A549 (cell line): ENCODE data around the gene BCAS3. TPM values are rescaled to one million over a fixed set of nuclear protein-coding genes. Genes with fewer than 3 reads are reported as not detected.

Source experiments
- ATAC-seq, 2 experiments: fragments of 200-7000 bp in 1 of 2; fragments of >200 bp in 1 of 2; cut with Nextera tagmentation in 1 of 2; cut with Tn5 transposase in 1 of 2; 3 replicates each; pipeline versions ENCODE4 v1.8.0 to v1.9.1; 2018 to 2020; ENCODE audit warnings: mild to moderate bottlenecking in 1 of 2, moderate library complexity in 1 of 2
- CTCF ChIA-PET: fragments of 300-600 bp; sonication (Branson Sonifier 250); formaldehyde crosslinking; extraction: SDS; loops from one replicate; lab custom pipeline; 2021; ENCODE audit warnings: antibody characterized with exemption, inconsistent platforms; lab: Yijun Ruan, JAX
- POLR2A ChIA-PET: fragments of 350-600 bp; formaldehyde crosslinking; extraction: SDS; loops from one replicate; lab custom pipeline; 2021; ENCODE audit warnings: antibody characterized with exemption, inconsistent platforms; lab: Yijun Ruan, JAX
- DNase-seq, 2 experiments: peaks; one replicate each; pipeline versions ENCODE4 v3.0.0 to v3.0.0-alpha.2; 2011 to 2016; ENCODE audit warnings: low read depth in 1 of 2, low spot score in 1 of 2
- FAIRE-seq: peaks from 2 replicates; lab custom pipeline; 2011; peaks lifted over from hg19 to GRCh38; lab: Jason Lieb, UNC
- H3K27ac ChIP-seq, 2 experiments: fragments of >200 bp; sonication (Bioruptor Twin); formaldehyde crosslinking; 3 replicates each; pipeline ENCODE4 v1.5.1; 2016 to 2017
- H3K4me1 ChIP-seq: fragments of >200 bp; sonication (Bioruptor Twin); formaldehyde crosslinking; 3 replicates; pipeline ENCODE4 v1.6.1; 2016
- H3K4me2 ChIP-seq: fragments of >200 bp; sonication (Bioruptor Twin); formaldehyde crosslinking; 3 replicates; pipeline ENCODE4 v1.6.1; 2016
- H3K4me3 ChIP-seq: fragments of >200 bp; sonication (Bioruptor Twin); formaldehyde crosslinking; 3 replicates; pipeline ENCODE4 v1.5.1; 2016
- H3K9me3 ChIP-seq: fragments of >200 bp; sonication (Bioruptor Twin); formaldehyde crosslinking; 3 replicates; pipeline ENCODE4 v1.6.1; 2016
- BHLHE40 ChIP-seq: IDR thresholded peaks from 2 replicates; pipeline ENCODE4 v1.6.1; 2012; ENCODE audit warnings: low read depth, low read length, inconsistent platforms
- CBX2 ChIP-seq: fragments of 200-600 bp; sonication (generic); IDR thresholded peaks from 2 replicates; pipeline ENCODE4 v1.6.1; 2016; ENCODE audit warnings: low read depth, mild to moderate bottlenecking, borderline replicate concordance
- EHF ChIP-seq: fragments of 250-450 bp; sonication (Bioruptor Pico); IDR thresholded peaks from 2 replicates; pipeline ENCODE4 v1.5.0; 2020; ENCODE audit warnings: mild to moderate bottlenecking
- FOXS1 ChIP-seq: fragments of 250-450 bp; sonication (Bioruptor Pico); IDR thresholded peaks from 2 replicates; pipeline ENCODE4 v1.5.0; 2020; ENCODE audit warnings: mild to moderate bottlenecking, moderate library complexity
- JUNB ChIP-seq: fragments of >200 bp; sonication (Bioruptor Twin); formaldehyde crosslinking; IDR thresholded peaks from 2 replicates; pipeline ENCODE4 v1.6.1; 2016
- KDM1A ChIP-seq: fragments of 200-600 bp; sonication (generic); IDR thresholded peaks from 2 replicates; pipeline ENCODE4 v1.6.1; 2016; ENCODE audit warnings: low read depth, mild to moderate bottlenecking
- MAZ ChIP-seq: fragments of 150-350 bp; IDR thresholded peaks from 2 replicates; pipeline ENCODE4 v1.6.1; 2014; ENCODE audit warnings: antibody characterized with exemption, low read depth, low read length, borderline replicate concordance
- NPAS2 ChIP-seq: fragments of 250-450 bp; sonication (Bioruptor Pico); IDR thresholded peaks from 2 replicates; pipeline ENCODE4 v1.8.0; 2022; ENCODE audit warnings: mild to moderate bottlenecking, moderate library complexity, borderline replicate concordance
- NR3C1 ChIP-seq: fragments of >200 bp; sonication (Bioruptor Twin); formaldehyde crosslinking; IDR thresholded peaks from 3 replicates; pipeline ENCODE4 v1.6.1; 2017
- POLR2AphosphoS2 ChIP-seq: conservative IDR thresholded peaks from 2 replicates; pipeline ENCODE4 v1.6.1; 2012; ENCODE audit warnings: low read length, improper control_type of control experiment, inconsistent platforms
- RAD21 ChIP-seq, 2 experiments: fragments of >200 bp in 1 of 2; sonication (Bioruptor Twin) in 1 of 2; formaldehyde crosslinking in 1 of 2; IDR thresholded peaks in 1 of 2; conservative IDR thresholded peaks in 1 of 2; 2 replicates in 1 of 2; 3 replicates in 1 of 2; pipeline ENCODE4 v1.6.1; 2012 to 2018; ENCODE audit warnings: inconsistent platforms in 1 of 2
- SMC3 ChIP-seq: fragments of >200 bp; sonication (Bioruptor Twin); formaldehyde crosslinking; IDR thresholded peaks from 3 replicates; pipeline ENCODE4 v1.6.1; 2018; ENCODE audit warnings: inconsistent platforms
- SREBF2 ChIP-seq: fragments of 450-650 bp; IDR thresholded peaks from 2 replicates; pipeline ENCODE4 v1.6.1; 2014; ENCODE audit warnings: mild to moderate bottlenecking, moderate library complexity
- TP53 ChIP-seq: fragments of 250-450 bp; sonication (Bioruptor Pico); IDR thresholded peaks from 2 replicates; pipeline ENCODE4 v1.5.0; 2021; ENCODE audit warnings: mild to moderate bottlenecking, moderate library complexity
- ZC3H11A ChIP-seq: fragments of 450-650 bp; IDR thresholded peaks from 2 replicates; pipeline ENCODE4 v1.6.1; 2014; ENCODE audit warnings: antibody characterized with exemption, mild to moderate bottlenecking
- ZFP36 ChIP-seq: fragments of 450-650 bp; IDR thresholded peaks from 2 replicates; pipeline ENCODE4 v1.6.1; 2014; ENCODE audit warnings: borderline replicate concordance; ENCODE audit not compliant: partially characterized antibody
- WGBS: methylation state at CpG from one replicate; pipeline ENCODE4 v1.1.6; 2017; ENCODE audit errors: missing lambda C conversion rate; 5-methylcytosine and 5-hydroxymethylcytosine counted together
- polyA plus RNA-seq, 4 experiments: library from polyadenylated mRNA; depleted of rRNA in 3 of 4; stranded (reverse); fragments of >200 nt; fragmentation: RNase III in 1 of 4; extraction: RNeasy Plus Mini Kit Qiagen cat#74134 plus additional on column Dnase treatment in 1 of 4; gene quantifications; 2 replicates in 3 of 4; 3 replicates in 1 of 4; pipeline ENCODE4 v1.2.3, GENCODE V29; 2011 to 2017
- TF ChIP-seq, protein P1 (sequence below): fragments of >200 bp; sonication (Bioruptor Twin); formaldehyde crosslinking; IDR thresholded peaks from 3 replicates; pipeline ENCODE4 v1.5.1; 2016
- TF ChIP-seq, protein P2 (sequence below): fragments of 150-350 bp; IDR thresholded peaks from 2 replicates; pipeline ENCODE4 v1.6.1; 2014; ENCODE audit warnings: low read depth, mild to moderate bottlenecking, low read length
- TF ChIP-seq, protein P3 (sequence below): fragments of 250-450 bp; sonication (Bioruptor Pico); IDR thresholded peaks from 2 replicates; pipeline ENCODE4 v1.5.0; 2021; ENCODE audit warnings: mild to moderate bottlenecking, moderate library complexity, borderline replicate concordance
- TF ChIP-seq, protein P4 (sequence below): IDR thresholded peaks from 2 replicates; pipeline ENCODE4 v1.6.1; 2012
- TF ChIP-seq, protein P5 (sequence below): fragments of 200-600 bp; sonication (generic); IDR thresholded peaks from 2 replicates; pipeline ENCODE4 v1.6.1; 2016; ENCODE audit warnings: antibody characterized with exemption, mild to moderate bottlenecking, moderate library complexity
- TF ChIP-seq, protein P6 (sequence below): fragments of 250-450 bp; sonication (Bioruptor Pico); IDR thresholded peaks from 2 replicates; pipeline ENCODE4 v1.5.0; 2020; ENCODE audit warnings: low read depth, mild to moderate bottlenecking, moderate library complexity

BCAS3 gene
- polyA plus RNA-seq, 2 of the 4 experiments (the other 2 are of a cell fraction): 14.7 to 43.4 TPM

DNA sequence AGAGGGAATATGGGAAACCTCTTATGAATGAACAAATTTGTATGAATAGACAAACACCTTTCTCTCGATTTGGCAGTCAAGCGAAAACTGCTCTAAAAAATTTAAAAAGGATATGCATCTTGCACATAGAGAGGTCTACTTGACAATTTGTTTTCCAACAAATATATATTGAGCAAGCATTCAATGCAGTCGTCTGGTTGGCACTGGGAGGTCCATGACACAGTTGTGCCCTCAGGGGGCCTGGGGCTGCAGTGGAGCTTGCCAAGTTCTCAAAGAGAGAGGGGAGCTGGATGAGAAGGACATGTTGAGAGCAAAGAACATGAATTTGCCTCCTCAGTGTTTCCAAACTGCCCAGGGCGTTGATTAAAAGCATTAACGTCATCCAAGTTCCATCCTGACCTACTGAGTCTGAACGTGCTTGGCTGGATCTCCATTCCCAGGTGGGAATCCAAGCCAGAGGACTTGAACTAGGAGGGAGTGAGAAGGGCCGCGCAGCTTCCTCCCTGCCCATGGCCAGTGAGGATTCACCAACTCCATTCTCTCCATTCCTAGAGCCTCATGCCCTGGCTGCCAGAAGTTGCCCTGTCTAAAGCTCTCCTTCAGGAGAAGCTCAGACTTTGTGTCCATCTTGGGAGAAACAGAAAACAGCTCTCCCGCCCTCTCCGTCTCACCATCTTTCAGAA lies 746.5 kb downstream of the BCAS3 start:
- 84% methylated on average over 10 of the region's 10 CpGs for WGBS
- POLR2A ChIA-PET: interaction anchor here (1.1 kb wide), 1 partner anchor 12 kb away, joined by 3 read pairs; no protein-coding TSS in a partner anchor

DNA sequence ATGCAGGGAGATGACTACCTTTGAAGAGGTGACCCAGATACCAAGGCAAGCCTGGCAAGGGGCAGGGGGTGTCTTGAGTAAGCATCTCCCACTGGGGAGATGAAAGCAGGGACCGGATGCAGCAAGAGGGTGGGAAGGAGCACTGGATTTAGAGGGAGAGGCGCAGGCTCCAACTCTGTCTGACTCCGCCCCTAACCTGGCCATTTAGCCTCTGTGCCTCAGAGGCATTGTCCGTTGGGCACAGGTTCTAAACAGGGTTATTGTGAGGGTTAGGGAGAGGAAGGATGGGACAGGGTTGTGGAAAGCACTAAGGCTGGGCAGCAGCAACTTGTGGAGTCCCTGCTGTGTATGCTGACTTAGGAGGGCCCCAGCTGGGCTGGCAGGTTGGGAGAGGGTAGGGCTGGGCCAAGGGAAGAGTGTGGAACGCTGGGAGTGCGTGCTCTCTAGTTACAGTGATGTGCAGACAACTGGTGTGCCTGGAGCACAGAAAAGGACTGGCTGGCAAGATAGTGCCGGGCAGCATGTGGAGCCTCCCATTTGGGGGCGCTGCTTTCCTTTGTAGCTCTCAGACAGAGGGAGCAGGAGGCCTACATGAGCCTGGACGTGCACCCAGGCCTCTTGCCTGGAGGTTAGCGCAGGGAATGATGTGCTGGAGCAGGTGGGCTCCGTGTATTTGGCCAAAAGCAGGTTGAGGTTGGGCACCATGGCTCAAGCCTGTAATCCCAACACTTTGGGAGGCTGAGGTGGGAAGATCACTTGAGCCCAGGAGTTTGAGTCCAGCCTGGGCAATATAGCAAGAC lies 748.2 kb downstream of the BCAS3 start:
- Histone ChIP-seq H3K9me3 (peaks cover 5% of the 10 kb centered on the region; the same call in 1 of the 3 replicates), H3K4me2 (peak overlapping the region; percentile 42), H3K4me3 (no peak overlapping the region), H3K27ac (peak overlapping the region; percentile 63 to 69), H3K4me1 (peaks cover 22% of the 10 kb centered on the region)
- TF ChIP-seq RAD21 (conservative IDR thresholded peaks at IDR 0.05 in 1 of 2, IDR thresholded peaks at IDR 0.05 in 1 of 2) (peak; percentile 45 to 79; a peak in 4 of 5 replicates), TP53 (CRISPR knock-in tag) (no peak), SREBF2 (no peak), SMC3 (peak; percentile 58), JUNB (no peak), ZC3H11A (no peak), NR3C1 (no peak), EHF (CRISPR knock-in tag) (no peak), CBX2 (no peak)
- TF ChIP-seq, protein P1, sequence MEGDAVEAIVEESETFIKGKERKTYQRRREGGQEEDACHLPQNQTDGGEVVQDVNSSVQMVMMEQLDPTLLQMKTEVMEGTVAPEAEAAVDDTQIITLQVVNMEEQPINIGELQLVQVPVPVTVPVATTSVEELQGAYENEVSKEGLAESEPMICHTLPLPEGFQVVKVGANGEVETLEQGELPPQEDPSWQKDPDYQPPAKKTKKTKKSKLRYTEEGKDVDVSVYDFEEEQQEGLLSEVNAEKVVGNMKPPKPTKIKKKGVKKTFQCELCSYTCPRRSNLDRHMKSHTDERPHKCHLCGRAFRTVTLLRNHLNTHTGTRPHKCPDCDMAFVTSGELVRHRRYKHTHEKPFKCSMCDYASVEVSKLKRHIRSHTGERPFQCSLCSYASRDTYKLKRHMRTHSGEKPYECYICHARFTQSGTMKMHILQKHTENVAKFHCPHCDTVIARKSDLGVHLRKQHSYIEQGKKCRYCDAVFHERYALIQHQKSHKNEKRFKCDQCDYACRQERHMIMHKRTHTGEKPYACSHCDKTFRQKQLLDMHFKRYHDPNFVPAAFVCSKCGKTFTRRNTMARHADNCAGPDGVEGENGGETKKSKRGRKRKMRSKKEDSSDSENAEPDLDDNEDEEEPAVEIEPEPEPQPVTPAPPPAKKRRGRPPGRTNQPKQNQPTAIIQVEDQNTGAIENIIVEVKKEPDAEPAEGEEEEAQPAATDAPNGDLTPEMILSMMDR: peak; percentile 41; the same call in 2 of the 3 replicates
- TF ChIP-seq, protein P2, sequence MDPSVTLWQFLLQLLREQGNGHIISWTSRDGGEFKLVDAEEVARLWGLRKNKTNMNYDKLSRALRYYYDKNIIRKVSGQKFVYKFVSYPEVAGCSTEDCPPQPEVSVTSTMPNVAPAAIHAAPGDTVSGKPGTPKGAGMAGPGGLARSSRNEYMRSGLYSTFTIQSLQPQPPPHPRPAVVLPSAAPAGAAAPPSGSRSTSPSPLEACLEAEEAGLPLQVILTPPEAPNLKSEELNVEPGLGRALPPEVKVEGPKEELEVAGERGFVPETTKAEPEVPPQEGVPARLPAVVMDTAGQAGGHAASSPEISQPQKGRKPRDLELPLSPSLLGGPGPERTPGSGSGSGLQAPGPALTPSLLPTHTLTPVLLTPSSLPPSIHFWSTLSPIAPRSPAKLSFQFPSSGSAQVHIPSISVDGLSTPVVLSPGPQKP: no peak
- TF ChIP-seq, protein P3, sequence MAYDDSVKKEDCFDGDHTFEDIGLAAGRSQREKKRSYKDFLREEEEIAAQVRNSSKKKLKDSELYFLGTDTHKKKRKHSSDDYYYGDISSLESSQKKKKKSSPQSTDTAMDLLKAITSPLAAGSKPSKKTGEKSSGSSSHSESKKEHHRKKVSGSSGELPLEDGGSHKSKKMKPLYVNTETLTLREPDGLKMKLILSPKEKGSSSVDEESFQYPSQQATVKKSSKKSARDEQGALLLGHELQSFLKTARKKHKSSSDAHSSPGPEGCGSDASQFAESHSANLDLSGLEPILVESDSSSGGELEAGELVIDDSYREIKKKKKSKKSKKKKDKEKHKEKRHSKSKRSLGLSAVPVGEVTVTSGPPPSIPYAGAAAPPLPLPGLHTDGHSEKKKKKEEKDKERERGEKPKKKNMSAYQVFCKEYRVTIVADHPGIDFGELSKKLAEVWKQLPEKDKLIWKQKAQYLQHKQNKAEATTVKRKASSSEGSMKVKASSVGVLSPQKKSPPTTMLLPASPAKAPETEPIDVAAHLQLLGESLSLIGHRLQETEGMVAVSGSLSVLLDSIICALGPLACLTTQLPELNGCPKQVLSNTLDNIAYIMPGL (CRISPR knock-in tag): no peak
- TF ChIP-seq, protein P4, sequence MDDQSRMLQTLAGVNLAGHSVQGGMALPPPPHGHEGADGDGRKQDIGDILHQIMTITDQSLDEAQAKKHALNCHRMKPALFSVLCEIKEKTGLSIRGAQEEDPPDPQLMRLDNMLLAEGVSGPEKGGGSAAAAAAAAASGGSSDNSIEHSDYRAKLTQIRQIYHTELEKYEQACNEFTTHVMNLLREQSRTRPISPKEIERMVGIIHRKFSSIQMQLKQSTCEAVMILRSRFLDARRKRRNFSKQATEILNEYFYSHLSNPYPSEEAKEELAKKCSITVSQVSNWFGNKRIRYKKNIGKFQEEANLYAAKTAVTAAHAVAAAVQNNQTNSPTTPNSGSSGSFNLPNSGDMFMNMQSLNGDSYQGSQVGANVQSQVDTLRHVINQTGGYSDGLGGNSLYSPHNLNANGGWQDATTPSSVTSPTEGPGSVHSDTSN: no peak
- DNase-seq: peak in 1 of 2 experiments; percentile 69
- peak; percentile 55 to 78; a peak in 5 of 6 replicates for ATAC-seq
- ChIA-PET CTCF (interaction anchor here (1.0 to 19.8 kb wide), 11 partner anchors 8 to 411 kb away, joined by 4 to 357 read pairs (median 6); no protein-coding TSS in a partner anchor), POLR2A (no interaction called here)
- WGBS: 78% methylated on average over 11 of the region's 11 CpGs
- no peak for FAIRE-seq

More for the DNA sequence above, 746.5 kb downstream of the BCAS3 start:
- peak overlapping the region in 1 of 2 experiments; percentile 2; a peak in 1 of 6 replicates for H3K27ac ChIP-seq
- H3K4me1 ChIP-seq: peaks cover 21% of the 10 kb centered on the region
- no peak overlapping the region for H3K4me2 ChIP-seq
- ATAC-seq (no peak), DNase-seq (no peak), FAIRE-seq (no peak)
- H3K4me3 ChIP-seq: no peak overlapping the region
- CTCF ChIA-PET: interaction anchor here (0.7 to 19.8 kb wide), 7 partner anchors 7 to 413 kb away, joined by 3 to 357 read pairs (median 6); no protein-coding TSS in a partner anchor
- peaks cover 5% of the 10 kb centered on the region; the same call in 1 of the 3 replicates for H3K9me3 ChIP-seq
- TF ChIP-seq FOXS1 (CRISPR knock-in tag) (no peak), POLR2AphosphoS2 (no peak), BHLHE40 (no peak), NPAS2 (CRISPR knock-in tag) (no peak), ZFP36 (no peak), KDM1A (no peak), SREBF2 (no peak), MAZ (no peak)
- TF ChIP-seq, protein P5, sequence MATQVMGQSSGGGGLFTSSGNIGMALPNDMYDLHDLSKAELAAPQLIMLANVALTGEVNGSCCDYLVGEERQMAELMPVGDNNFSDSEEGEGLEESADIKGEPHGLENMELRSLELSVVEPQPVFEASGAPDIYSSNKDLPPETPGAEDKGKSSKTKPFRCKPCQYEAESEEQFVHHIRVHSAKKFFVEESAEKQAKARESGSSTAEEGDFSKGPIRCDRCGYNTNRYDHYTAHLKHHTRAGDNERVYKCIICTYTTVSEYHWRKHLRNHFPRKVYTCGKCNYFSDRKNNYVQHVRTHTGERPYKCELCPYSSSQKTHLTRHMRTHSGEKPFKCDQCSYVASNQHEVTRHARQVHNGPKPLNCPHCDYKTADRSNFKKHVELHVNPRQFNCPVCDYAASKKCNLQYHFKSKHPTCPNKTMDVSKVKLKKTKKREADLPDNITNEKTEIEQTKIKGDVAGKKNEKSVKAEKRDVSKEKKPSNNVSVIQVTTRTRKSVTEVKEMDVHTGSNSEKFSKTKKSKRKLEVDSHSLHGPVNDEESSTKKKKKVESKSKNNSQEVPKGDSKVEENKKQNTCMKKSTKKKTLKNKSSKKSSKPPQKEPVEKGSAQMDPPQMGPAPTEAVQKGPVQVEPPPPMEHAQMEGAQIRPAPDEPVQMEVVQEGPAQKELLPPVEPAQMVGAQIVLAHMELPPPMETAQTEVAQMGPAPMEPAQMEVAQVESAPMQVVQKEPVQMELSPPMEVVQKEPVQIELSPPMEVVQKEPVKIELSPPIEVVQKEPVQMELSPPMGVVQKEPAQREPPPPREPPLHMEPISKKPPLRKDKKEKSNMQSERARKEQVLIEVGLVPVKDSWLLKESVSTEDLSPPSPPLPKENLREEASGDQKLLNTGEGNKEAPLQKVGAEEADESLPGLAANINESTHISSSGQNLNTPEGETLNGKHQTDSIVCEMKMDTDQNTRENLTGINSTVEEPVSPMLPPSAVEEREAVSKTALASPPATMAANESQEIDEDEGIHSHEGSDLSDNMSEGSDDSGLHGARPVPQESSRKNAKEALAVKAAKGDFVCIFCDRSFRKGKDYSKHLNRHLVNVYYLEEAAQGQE: no peak
- TF ChIP-seq, protein P6, sequence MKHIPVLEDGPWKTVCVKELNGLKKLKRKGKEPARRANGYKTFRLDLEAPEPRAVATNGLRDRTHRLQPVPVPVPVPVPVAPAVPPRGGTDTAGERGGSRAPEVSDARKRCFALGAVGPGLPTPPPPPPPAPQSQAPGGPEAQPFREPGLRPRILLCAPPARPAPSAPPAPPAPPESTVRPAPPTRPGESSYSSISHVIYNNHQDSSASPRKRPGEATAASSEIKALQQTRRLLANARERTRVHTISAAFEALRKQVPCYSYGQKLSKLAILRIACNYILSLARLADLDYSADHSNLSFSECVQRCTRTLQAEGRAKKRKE (CRISPR knock-in tag): no peak
